ENCODE measurements around the gene PLK3.
A peak's percentile ranks its signal among the peaks of the same experiment; 100 is the strongest.
"Not testable (repeated sequence)": the region's sequence is repeated elsewhere in the genome, so short reads cannot be mapped to it uniquely, and the experiment has no call there.

Gene PLK3

GRCh38 chr1:44784094-44785028 is 15.8 kb upstream of the PLK3 start:
- H3K36me3 Mint-ChIP-seq: peaks cover 25% of the 10 kb centered on the region
- H3K27ac Mint-ChIP-seq: peak overlapping the region; percentile 79
- peak overlapping the region; percentile 69 for H3K4me3 Mint-ChIP-seq
- no peaks in the 10 kb centered on the region for H3K27me3 Mint-ChIP-seq
- peak; percentile 35 for ATAC-seq
- peaks cover 47% of the 10 kb centered on the region for H3K4me1 Mint-ChIP-seq
- no peaks in the 10 kb centered on the region for H3K9me3 Mint-ChIP-seq

- ATAC-seq: no peak
- Mint-ChIP-seq H3K27me3 (no peaks in the 10 kb centered on the region), H3K4me3 (peak overlapping the region; percentile 69), H3K36me3 (peaks cover 19% of the 10 kb centered on the region), H3K9me3 (no peaks in the 10 kb centered on the region), H3K4me1 (peaks cover 47% of the 10 kb centered on the region), H3K27ac (peak overlapping the region; percentile 79)
These were observed 15.2 kb upstream of the PLK3 start for GRCh38 chr1:44785029-44785380.

- Mint-ChIP-seq H3K9me3 (no peaks in the 10 kb centered on the region), H3K4me1 (peaks cover 43% of the 10 kb centered on the region), H3K27me3 (no peaks in the 10 kb centered on the region), H3K4me3 (peak overlapping the region; percentile 68), H3K27ac (peak overlapping the region; percentile 79), H3K36me3 (peaks cover 13% of the 10 kb centered on the region)
- no peak for ATAC-seq
These were observed 14.6 kb upstream of the PLK3 start for GRCh38 chr1:44785501-44786137.

GRCh38 chr1:44786138-44786840 is 13.9 kb upstream of the PLK3 start:
- ATAC-seq: peak; percentile 84
- Mint-ChIP-seq H3K9me3 (no peaks in the 10 kb centered on the region), H3K4me3 (peak overlapping the region; percentile 68), H3K36me3 (peaks cover 6% of the 10 kb centered on the region), H3K27me3 (no peaks in the 10 kb centered on the region), H3K4me1 (peaks cover 38% of the 10 kb centered on the region), H3K27ac (peak overlapping the region; percentile 79)

- Mint-ChIP-seq H3K36me3 (no peaks in the 10 kb centered on the region), H3K4me3 (no peak overlapping the region), H3K27ac (peak overlapping the region; percentile 79), H3K27me3 (no peaks in the 10 kb centered on the region), H3K9me3 (no peaks in the 10 kb centered on the region), H3K4me1 (peaks cover 35% of the 10 kb centered on the region)
- no peak for ATAC-seq
These were observed 13.2 kb upstream of the PLK3 start for GRCh38 chr1:44786841-44787426.

- H3K27me3 Mint-ChIP-seq: no peaks in the 10 kb centered on the region
- no peaks in the 10 kb centered on the region for H3K9me3 Mint-ChIP-seq
- no peak overlapping the region for H3K4me3 Mint-ChIP-seq
- H3K27ac Mint-ChIP-seq: peak overlapping the region; percentile 79
- ATAC-seq: no peak
- no peaks in the 10 kb centered on the region for H3K36me3 Mint-ChIP-seq
- peaks cover 35% of the 10 kb centered on the region for H3K4me1 Mint-ChIP-seq
These were observed 12.7 kb upstream of the PLK3 start for GRCh38 chr1:44787506-44787905.

- no peak for ATAC-seq
- Mint-ChIP-seq H3K27me3 (no peaks in the 10 kb centered on the region), H3K27ac (peak within 1 kb of the TSS; percentile 79), H3K4me1 (peaks cover 32% of the 10 kb centered on the region), H3K9me3 (no peaks in the 10 kb centered on the region), H3K4me3 (no peak within 1 kb of the TSS), H3K36me3 (no peaks in the 10 kb centered on the region)
These were observed 11.9 kb upstream of the PLK3 start, which contains the start of gene BEST4 for GRCh38 chr1:44788120-44788860. TSS of gene BEST4 (minus strand) at chr1:44788170. CDS start at chr1:44787705, 465 bp downstream.

- ATAC-seq: no peak
- Mint-ChIP-seq H3K27me3 (no peaks in the 10 kb centered on the region), H3K9me3 (no peaks in the 10 kb centered on the region), H3K4me3 (no peak overlapping the region), H3K27ac (peak overlapping the region; percentile 50), H3K4me1 (peaks cover 13% of the 10 kb centered on the region), H3K36me3 (no peaks in the 10 kb centered on the region)
These were observed 9.0 kb upstream of the PLK3 start for GRCh38 chr1:44790968-44791801.

GRCh38 chr1:44792736-44793502 is 7.3 kb upstream of the PLK3 start:
- H3K9me3 Mint-ChIP-seq: no peaks in the 10 kb centered on the region
- ATAC-seq: no peak
- no peaks in the 10 kb centered on the region for H3K36me3 Mint-ChIP-seq
- no peak overlapping the region for H3K4me3 Mint-ChIP-seq
- peaks cover 6% of the 10 kb centered on the region for H3K4me1 Mint-ChIP-seq
- H3K27ac Mint-ChIP-seq: no peak overlapping the region
- H3K27me3 Mint-ChIP-seq: no peaks in the 10 kb centered on the region

- ATAC-seq, H3K4me3 Mint-ChIP-seq: not testable (repeated sequence)
- peaks cover 19% of the 10 kb centered on the region for H3K4me1 Mint-ChIP-seq
These were observed 2.3 kb upstream of the PLK3 start for GRCh38 chr1:44797886-44798285.

GRCh38 chr1:44798481-44799365 is 1.5 kb upstream of the PLK3 start:
- no peak for ATAC-seq
- peaks cover 23% of the 10 kb centered on the region for H3K4me1 Mint-ChIP-seq
- H3K27me3 Mint-ChIP-seq: no peaks in the 10 kb centered on the region
- H3K9me3 Mint-ChIP-seq: no peaks in the 10 kb centered on the region
- peaks cover 20% of the 10 kb centered on the region for H3K36me3 Mint-ChIP-seq
- peak overlapping the region; percentile 95 for H3K27ac Mint-ChIP-seq
- peak overlapping the region; percentile 91 for H3K4me3 Mint-ChIP-seq

More at GRCh38 chr1:44797886-44798285, 2.3 kb upstream of the PLK3 start:
- H3K9me3 Mint-ChIP-seq, H3K27me3 Mint-ChIP-seq, H3K27ac Mint-ChIP-seq: not testable (repeated sequence)
- H3K36me3 Mint-ChIP-seq: peaks cover 12% of the 10 kb centered on the region

- peak overlapping the region; percentile 95 for H3K27ac Mint-ChIP-seq
- H3K27me3 Mint-ChIP-seq: no peaks in the 10 kb centered on the region
- peak overlapping the region; percentile 91 for H3K4me3 Mint-ChIP-seq
- peaks cover 42% of the 10 kb centered on the region for H3K36me3 Mint-ChIP-seq
- H3K4me1 Mint-ChIP-seq: peaks cover 32% of the 10 kb centered on the region
- ATAC-seq: no peak
- H3K9me3 Mint-ChIP-seq: no peaks in the 10 kb centered on the region
These were observed 1.5 kb downstream of the PLK3 start for GRCh38 chr1:44801491-44802305.

Data from stimulated activated memory B cell treated with anti-CD40 and anti-IgM and Interleukin-4, amounts not matched to agents 10 μg/mL and 1 μg/mL and 100 μg/mL, for 72 hours (primary cell).